ENCODE results near the gene SYNGR2.
"Not testable (repeated sequence)": the region's sequence is repeated elsewhere in the genome, so short reads cannot be mapped to it uniquely, and the experiment has no call there.

The SYNGR2 gene

DNA sequence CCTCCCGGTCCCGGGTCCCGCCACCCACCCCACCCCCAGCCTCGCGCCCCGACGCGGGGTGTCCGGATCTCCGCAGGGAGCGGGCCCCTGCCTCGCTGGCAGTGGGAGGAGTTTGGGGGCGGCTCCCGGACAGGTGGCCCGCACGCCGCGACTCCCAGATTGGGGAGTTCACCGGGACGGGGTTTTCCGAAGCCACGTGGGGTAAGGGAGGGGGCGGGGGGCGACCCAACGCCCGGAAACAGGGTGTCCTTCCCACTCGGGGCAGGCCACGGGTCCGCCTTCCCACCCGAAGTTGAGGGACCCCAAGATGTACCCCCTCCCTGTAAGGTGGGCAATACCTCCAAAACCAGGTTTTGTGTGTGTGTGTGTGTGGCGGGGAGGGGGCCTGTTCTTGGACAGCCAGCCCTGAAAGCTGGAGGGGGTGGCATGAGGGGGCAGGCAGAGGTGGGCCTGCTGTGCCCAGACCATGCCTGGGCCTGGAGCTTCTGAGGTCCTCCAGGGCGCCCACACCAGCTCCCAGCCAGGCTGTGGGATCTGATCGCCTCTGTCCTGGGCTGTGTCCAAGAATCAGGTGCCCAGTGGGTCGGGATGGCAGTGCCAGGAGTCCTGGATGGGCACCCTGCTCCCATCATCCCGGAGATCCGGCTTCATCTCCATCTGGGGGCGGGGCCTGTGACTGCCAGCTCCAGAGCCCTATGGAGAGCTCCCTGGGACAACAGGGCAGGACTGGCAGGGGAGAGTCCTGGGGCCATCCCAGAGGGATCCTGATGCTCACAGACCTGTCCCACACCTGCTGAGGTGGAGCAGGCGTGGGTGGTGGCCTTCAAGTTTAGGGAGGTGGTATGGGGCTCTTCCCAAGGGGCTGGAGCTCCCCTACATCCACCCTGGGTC lies 767 bp downstream of the SYNGR2 start:
- peaks cover 43% of the 10 kb centered on the region for H3K4me1 Mint-ChIP-seq
- peak; percentile 9 for ATAC-seq
- H3K4me3 Mint-ChIP-seq: peak overlapping the region; percentile 78
- peak; percentile 73 for DNase-seq
- H3K9me3 Mint-ChIP-seq: no peaks in the 10 kb centered on the region
- H3K27ac Mint-ChIP-seq: peak overlapping the region; percentile 64
- peaks cover 25% of the 10 kb centered on the region for H3K36me3 Mint-ChIP-seq (ENCODE audit: low read depth)
- no peaks in the 10 kb centered on the region for H3K27me3 Mint-ChIP-seq

DNA sequence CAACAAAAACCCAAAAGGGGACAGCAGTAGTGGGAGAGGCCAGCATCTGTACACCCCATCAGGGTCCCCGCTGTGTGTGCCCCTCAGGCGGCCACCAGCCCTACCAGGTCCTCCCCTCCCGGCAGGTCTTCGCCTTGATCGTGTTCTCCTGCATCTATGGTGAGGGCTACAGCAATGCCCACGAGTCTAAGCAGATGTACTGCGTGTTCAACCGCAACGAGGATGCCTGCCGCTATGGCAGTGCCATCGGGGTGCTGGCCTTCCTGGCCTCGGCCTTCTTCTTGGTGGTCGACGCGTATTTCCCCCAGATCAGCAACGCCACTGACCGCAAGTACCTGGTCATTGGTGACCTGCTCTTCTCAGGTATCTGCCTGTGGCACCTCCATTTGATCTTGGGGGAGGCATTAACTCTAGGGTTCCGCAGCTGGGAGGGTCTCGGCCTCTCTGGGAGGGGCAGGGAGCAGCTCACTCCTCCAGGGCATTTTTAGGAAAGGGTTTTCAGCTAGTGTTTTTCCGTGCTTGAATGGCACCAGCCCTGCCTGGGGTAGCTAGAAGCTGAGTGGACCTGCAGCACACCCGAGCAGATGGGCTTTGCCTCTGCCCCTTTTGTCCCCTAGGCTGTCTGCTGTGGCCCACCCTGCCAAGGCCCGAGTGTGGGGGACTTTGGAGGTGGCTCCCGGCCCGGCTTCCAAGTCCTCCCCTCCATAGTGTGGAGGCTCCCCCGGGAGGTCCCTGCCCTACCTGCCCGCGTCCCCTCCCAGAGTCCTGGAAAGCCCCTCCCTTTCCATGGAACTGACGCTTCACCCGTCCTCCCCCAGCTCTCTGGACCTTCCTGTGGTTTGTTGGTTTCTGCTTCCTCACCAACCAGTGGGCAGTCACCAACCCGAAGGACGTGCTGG lies 2.6 kb downstream of the SYNGR2 start:
- peaks cover 46% of the 10 kb centered on the region for H3K4me1 Mint-ChIP-seq
- no peak for DNase-seq
- peak overlapping the region; percentile 75 for H3K27ac Mint-ChIP-seq
- peak overlapping the region; percentile 78 for H3K4me3 Mint-ChIP-seq
- ATAC-seq: no peak
- H3K36me3 Mint-ChIP-seq (ENCODE audit: low read depth): peaks cover 31% of the 10 kb centered on the region
- H3K9me3 Mint-ChIP-seq: no peaks in the 10 kb centered on the region
- H3K27me3 Mint-ChIP-seq: no peaks in the 10 kb centered on the region

DNA sequence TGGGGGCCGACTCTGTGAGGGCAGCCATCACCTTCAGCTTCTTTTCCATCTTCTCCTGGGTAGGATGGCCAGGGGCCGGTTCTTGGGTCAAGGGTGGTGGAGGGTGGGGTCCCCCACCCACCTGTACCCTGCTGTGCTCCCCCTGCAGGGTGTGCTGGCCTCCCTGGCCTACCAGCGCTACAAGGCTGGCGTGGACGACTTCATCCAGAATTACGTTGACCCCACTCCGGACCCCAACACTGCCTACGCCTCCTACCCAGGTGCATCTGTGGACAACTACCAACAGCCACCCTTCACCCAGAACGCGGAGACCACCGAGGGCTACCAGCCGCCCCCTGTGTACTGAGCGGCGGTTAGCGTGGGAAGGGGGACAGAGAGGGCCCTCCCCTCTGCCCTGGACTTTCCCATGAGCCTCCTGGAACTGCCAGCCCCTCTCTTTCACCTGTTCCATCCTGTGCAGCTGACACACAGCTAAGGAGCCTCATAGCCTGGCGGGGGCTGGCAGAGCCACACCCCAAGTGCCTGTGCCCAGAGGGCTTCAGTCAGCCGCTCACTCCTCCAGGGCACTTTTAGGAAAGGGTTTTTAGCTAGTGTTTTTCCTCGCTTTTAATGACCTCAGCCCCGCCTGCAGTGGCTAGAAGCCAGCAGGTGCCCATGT lies 3.3 kb downstream of the SYNGR2 start:
- H3K27ac Mint-ChIP-seq: peak overlapping the region; percentile 75
- DNase-seq, ATAC-seq, H3K9me3 Mint-ChIP-seq, H3K27me3 Mint-ChIP-seq: not testable (repeated sequence)
- H3K4me3 Mint-ChIP-seq: peak overlapping the region; percentile 54
- peaks cover 51% of the 10 kb centered on the region for H3K4me1 Mint-ChIP-seq
- peaks cover 33% of the 10 kb centered on the region for H3K36me3 Mint-ChIP-seq (ENCODE audit: low read depth)

DNA sequence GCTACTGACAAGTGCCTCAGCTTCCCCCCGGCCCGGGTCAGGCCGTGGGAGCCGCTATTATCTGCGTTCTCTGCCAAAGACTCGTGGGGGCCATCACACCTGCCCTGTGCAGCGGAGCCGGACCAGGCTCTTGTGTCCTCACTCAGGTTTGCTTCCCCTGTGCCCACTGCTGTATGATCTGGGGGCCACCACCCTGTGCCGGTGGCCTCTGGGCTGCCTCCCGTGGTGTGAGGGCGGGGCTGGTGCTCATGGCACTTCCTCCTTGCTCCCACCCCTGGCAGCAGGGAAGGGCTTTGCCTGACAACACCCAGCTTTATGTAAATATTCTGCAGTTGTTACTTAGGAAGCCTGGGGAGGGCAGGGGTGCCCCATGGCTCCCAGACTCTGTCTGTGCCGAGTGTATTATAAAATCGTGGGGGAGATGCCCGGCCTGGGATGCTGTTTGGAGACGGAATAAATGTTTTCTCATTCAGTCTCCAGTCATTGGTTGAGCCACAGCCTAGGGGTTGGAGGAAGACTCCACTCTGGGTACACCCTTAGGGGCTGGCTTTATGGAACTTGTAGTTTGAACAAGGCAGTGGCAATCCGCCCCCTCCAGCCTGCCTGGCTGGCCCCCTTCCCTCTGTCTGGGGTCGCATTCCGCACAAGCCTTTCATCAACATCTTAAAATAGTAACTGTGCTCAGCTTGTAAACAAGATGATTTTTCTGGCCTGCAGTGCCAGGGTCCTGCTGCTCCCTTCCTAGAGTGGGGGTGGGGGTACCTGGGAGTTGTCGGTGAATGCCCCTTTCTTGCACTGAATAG lies 4.1 kb downstream of the SYNGR2 start:
- Mint-ChIP-seq H3K27ac (peak overlapping the region; percentile 80), H3K4me1 (peaks cover 57% of the 10 kb centered on the region), H3K4me3 (peak overlapping the region; percentile 54), H3K36me3 (ENCODE audit: low read depth) (peaks cover 33% of the 10 kb centered on the region), H3K9me3 (no peaks in the 10 kb centered on the region), H3K27me3 (no peaks in the 10 kb centered on the region)
- DNase-seq (peak; percentile 18), ATAC-seq (no peak)

DNA sequence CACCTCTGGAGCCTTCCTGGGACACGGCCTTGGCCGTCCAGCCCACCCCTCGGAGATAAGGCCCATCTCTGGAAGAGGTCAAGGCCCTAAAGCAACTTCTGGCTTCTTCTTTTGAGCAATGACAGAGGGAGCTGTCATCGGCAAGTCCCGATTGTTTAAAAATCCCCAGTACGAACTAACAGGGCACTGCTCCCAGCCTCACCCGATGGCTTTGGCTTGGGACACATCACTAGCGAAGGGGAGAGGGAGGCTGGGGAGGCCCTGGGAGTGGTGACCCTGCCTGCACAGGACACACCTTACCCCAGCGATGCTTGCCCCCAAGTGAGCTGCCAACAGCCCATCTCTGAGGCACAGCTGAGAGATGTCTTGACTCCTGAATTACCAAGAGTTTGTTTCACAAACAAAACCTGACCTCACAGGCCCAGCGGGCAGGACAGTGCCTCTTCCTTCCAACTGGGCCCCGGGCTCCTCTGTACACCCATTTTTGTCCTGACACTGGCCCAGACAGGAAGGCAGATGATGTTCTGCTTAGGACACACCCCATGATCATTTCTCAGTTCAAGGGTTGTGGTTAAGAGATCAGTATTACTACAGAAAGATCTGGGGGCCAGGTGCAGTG lies 4.8 kb downstream of the SYNGR2 start:
- Mint-ChIP-seq H3K27me3 (no peaks in the 10 kb centered on the region), H3K4me1 (peaks cover 57% of the 10 kb centered on the region), H3K9me3 (no peaks in the 10 kb centered on the region), H3K27ac (peak overlapping the region; percentile 80), H3K36me3 (ENCODE audit: low read depth) (peaks cover 33% of the 10 kb centered on the region), H3K4me3 (peak overlapping the region; percentile 32)
- DNase-seq (no peak), ATAC-seq (peak; percentile 11)

DNA sequence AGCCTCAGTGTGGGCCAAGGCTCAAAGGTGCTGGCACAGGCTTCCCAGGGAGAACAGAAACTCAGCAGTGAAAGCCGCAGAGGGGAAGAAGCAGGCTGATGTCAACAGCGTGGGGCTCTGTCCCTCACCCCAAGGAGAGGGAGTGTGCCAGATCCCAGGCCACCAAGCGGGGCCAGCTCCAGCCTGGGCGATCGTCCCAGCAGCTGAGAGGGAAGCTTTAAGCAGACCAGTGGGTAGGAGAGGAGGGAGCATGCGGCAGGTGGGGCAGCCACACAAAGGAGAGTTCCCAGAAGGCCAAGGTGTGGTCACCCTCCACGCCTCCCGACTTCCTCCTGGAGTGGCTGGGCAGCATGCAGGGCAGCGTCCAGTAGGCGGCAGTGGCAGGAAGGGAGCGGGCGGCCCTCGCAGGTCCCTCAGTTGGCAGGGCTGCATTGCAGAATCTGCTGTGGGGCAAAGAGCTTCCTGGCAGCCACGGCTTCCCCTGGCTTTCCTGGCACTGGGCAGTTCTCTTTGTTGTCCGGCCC lies 6.0 kb downstream of the SYNGR2 start:
- Mint-ChIP-seq H3K27ac (peak overlapping the region; percentile 22), H3K36me3 (ENCODE audit: low read depth) (peaks cover 39% of the 10 kb centered on the region)

DNA sequence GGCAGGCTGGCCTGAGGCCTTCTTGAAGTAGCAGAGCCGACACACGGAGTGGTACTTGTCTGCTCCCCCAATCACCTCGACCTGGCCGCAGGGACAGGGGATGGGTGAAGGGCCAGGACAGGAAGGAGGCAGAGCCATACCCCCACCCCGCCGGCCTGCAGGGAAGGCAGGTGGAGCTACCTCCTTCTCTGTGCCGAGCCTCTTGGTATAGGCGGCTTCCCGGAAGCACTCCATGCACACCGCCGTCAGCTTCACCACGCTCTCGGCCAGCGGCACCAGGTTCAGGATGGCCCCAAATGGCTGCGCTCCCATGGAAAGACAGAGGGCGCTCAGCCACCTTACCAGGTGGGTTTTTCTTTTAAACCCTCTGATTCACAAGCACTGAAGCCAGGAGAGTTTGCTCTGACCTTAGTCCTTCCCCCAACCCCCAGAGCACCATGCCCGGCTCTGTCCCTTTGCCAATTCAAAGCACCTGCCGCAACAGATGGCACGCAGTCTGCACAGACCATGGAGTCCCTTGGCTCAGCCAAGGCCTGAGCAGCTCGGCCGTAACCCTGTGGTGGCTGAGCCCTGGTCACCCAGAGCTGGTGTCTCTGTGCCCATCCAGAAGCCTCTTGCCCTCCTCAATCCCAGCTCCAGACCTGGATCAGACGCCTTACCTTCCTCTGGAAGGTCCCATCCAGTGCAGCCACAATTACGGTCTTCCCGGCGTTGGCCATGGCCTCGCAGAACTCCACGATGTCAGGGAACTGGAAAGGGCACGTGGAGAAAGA lies 6.7 kb downstream of the SYNGR2 start:
- Mint-ChIP-seq H3K27me3 (no peaks in the 10 kb centered on the region), H3K27ac (no peak overlapping the region), H3K36me3 (ENCODE audit: low read depth) (peaks cover 46% of the 10 kb centered on the region), H3K4me1 (peaks cover 58% of the 10 kb centered on the region), H3K9me3 (no peaks in the 10 kb centered on the region), H3K4me3 (no peak overlapping the region)
- ATAC-seq: no peak
- DNase-seq: no peak

More for the DNA sequence above, 6.0 kb downstream of the SYNGR2 start:
- Mint-ChIP-seq H3K4me3 (no peak overlapping the region), H3K9me3 (no peaks in the 10 kb centered on the region), H3K4me1 (peaks cover 57% of the 10 kb centered on the region), H3K27me3 (no peaks in the 10 kb centered on the region)
- no peak for DNase-seq
- no peak for ATAC-seq

DNA sequence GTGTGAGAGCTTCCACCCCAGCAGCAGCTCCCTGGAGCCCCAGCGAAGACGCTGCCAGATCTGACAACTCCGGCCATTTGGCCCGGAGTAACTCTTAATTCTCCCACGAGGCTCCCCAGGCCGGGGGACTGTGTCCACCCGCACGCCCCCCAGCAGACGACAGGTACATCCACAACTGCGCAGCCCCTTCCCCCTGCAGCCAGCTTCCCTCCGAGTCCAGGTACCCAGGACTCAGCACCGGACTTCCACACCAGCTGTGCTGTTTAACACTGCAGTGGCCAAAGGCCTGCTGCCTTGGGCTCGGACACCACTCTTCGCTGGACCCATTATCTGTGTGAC lies 7.2 kb downstream of the SYNGR2 start:
- peaks cover 61% of the 10 kb centered on the region for H3K4me1 Mint-ChIP-seq
- H3K9me3 Mint-ChIP-seq: no peaks in the 10 kb centered on the region
- ATAC-seq: no peak
- no peak overlapping the region for H3K27ac Mint-ChIP-seq
- H3K36me3 Mint-ChIP-seq (ENCODE audit: low read depth): peaks cover 51% of the 10 kb centered on the region
- H3K4me3 Mint-ChIP-seq: no peak overlapping the region
- no peaks in the 10 kb centered on the region for H3K27me3 Mint-ChIP-seq
- no peak for DNase-seq

DNA sequence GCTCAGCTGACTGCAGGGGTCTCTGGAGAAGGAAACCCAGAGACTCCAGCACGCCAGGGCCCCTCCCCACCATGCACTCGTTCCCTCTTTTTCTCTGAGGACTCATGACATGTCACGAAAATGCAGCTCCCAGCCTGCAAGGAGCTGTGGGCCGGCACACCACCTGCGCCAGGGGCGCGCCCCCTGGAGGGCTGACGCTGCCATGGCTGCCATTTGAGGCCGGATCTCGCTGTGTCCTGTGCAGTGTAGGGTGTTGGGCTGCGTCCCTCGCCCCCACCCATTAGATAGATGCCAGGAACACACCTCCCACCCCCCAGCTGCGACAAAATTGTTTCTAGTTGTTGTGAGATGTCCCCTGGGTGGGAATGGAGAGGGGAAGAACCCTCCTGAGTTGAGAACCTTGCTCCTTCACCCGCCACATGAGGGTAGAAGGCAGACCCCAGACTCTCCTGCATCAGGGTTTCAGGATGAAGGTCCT lies 8.2 kb downstream of the SYNGR2 start:
- H3K4me1 Mint-ChIP-seq: peaks cover 54% of the 10 kb centered on the region

DNA sequence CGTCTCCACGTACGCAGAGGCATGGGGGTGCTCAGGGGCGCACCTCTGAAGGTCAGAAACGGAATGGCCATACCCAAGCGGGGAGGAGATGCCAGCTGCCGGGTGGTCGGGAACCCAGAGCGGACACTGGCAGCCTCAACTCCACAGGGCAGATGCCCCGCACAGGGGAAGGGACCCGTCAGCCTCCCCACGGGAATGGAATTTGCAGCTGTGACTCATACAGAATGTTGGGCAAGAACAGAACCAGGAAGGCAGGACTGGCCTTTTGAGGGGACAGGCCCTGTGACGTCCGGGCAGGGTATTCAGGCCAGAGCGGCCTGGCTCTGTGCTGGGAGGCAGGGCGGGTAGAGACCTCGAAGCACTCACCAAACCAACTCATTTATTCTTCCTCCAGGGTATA lies 11.0 kb downstream of the SYNGR2 start:
- ATAC-seq: no peak
- no peak overlapping the region for H3K4me3 Mint-ChIP-seq
- no peak overlapping the region for H3K27ac Mint-ChIP-seq
- no peaks in the 10 kb centered on the region for H3K9me3 Mint-ChIP-seq
- H3K27me3 Mint-ChIP-seq: no peaks in the 10 kb centered on the region
- no peak for DNase-seq
- H3K4me1 Mint-ChIP-seq: peaks cover 26% of the 10 kb centered on the region
- peaks cover 49% of the 10 kb centered on the region for H3K36me3 Mint-ChIP-seq (ENCODE audit: low read depth)

More for the DNA sequence above, 8.2 kb downstream of the SYNGR2 start:
- Mint-ChIP-seq H3K9me3 (no peaks in the 10 kb centered on the region), H3K36me3 (ENCODE audit: low read depth) (peaks cover 57% of the 10 kb centered on the region), H3K27ac (no peak overlapping the region), H3K4me3 (no peak overlapping the region), H3K27me3 (no peaks in the 10 kb centered on the region)
- ATAC-seq (peak; percentile 79), DNase-seq (peak; percentile 82)

DNA sequence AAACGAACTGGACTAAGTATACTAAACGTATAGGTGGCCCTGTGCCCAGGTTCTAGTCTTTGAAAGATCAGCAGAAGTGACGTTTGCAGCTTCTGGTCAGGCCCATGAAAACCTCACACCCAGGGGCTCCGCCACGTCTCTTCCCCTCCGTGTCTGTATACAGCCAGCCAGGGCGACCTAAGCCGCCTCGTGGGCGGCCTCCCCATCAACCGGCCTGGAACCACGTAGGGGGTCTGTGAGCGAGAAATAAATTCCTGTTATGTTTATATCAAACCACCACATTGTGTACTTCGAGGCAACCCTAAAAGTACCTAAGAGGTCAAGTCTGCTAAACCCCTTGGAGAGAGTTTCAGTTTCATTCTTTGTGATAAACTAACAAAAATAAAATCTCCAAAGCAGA lies 11.7 kb downstream of the SYNGR2 start:
- ATAC-seq (peak; percentile 17), DNase-seq (no peak)
- H3K36me3 Mint-ChIP-seq (ENCODE audit: low read depth): peaks cover 54% of the 10 kb centered on the region
- H3K27ac Mint-ChIP-seq: peak overlapping the region; percentile 52
- no peaks in the 10 kb centered on the region for H3K9me3 Mint-ChIP-seq
- H3K4me1 Mint-ChIP-seq: peaks cover 30% of the 10 kb centered on the region
- peak overlapping the region; percentile 15 for H3K4me3 Mint-ChIP-seq
- no peaks in the 10 kb centered on the region for H3K27me3 Mint-ChIP-seq

DNA sequence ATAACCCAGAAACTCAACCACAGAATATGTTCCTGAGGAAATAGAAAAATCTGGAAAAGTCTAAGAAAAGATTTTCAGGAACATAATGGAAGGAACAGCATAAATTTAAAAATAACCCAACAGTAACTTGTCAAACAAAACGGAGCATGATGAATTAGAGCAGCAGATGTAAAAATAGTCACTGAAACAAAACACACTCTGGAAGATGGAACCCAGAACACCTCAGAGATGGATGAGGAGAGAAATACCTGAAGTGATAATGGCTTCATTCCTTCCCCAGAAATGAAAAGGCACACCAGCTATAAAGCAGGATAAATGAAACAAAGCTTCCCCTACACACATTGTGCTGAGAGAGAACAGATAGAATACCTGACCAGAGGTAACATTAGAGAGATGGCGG lies 12.1 kb downstream of the SYNGR2 start:
- ATAC-seq (no peak), DNase-seq (no peak)
- peaks cover 34% of the 10 kb centered on the region for H3K4me1 Mint-ChIP-seq
- peak overlapping the region; percentile 52 for H3K27ac Mint-ChIP-seq
- H3K4me3 Mint-ChIP-seq: peak overlapping the region; percentile 15
- peaks cover 55% of the 10 kb centered on the region for H3K36me3 Mint-ChIP-seq (ENCODE audit: low read depth)
- H3K9me3 Mint-ChIP-seq: no peaks in the 10 kb centered on the region
- H3K27me3 Mint-ChIP-seq: no peaks in the 10 kb centered on the region

DNA sequence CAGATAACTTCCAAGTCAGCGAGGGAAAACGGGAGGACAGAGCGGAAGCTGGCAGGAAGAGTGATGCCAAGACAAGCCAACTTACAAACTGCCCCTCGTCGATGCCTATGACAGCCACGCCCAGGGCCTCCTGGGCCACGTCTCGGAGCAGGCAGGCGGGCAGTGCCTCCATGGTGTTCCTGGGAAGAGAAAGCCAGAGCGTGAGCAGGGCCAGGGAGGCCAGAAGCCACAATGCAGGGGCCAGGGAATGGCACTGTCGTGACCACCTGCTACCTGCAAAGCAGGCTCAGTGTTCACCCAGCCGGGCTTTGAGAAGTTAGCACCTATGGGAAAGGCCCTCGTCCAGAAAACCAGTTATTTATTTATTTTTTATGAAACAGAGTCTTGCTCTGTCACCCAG lies 14.1 kb downstream of the SYNGR2 start:
- ATAC-seq (no peak), DNase-seq (no peak)
- peaks cover 51% of the 10 kb centered on the region for H3K36me3 Mint-ChIP-seq (ENCODE audit: low read depth)
- no peaks in the 10 kb centered on the region for H3K27me3 Mint-ChIP-seq
- no peaks in the 10 kb centered on the region for H3K9me3 Mint-ChIP-seq
- H3K27ac Mint-ChIP-seq: no peak overlapping the region
- H3K4me3 Mint-ChIP-seq: no peak overlapping the region
- peaks cover 30% of the 10 kb centered on the region for H3K4me1 Mint-ChIP-seq

Data from activated naive CD8-positive, alpha-beta T cell treated with anti-CD3 and anti-CD28 coated beads, Interleukin-2, amount 50 U/mL, for 24 hours (primary cell).